Camera-type eye (tissue), 1 donor: ENCODE results near the gene CLCA1. TPM values are rescaled to one million over a fixed set of nuclear protein-coding genes. Genes with fewer than 3 reads are reported as not detected.

Experiments
- total RNA-seq: library from RNA; depleted of rRNA; stranded (reverse); fragments of >200 nt; gene quantifications from one replicate; pipeline ENCODE4 v1.2.3, GENCODE V29; 2014

CLCA1 gene
- total RNA-seq = not detected

GRCh38 chr1:86468501-86468977, at the start of gene CLCA1:
CLCA1 (plus strand) TSS chr1:86468927; CDS start chr1:86468972, 45 bp downstream.

GRCh38 chr1:86423873-86424272, 44.9 kb upstream of the CLCA1 start, which contains the start of gene CLCA2:
CLCA2 (plus strand) TSS chr1:86424171; CDS start chr1:86424248, 77 bp downstream.

GRCh38 chr1:86546787-86547221, 78.1 kb downstream of the CLCA1 start, which contains the start of gene CLCA4:
CLCA4 (plus strand) TSS chr1:86547078; CDS start chr1:86547120, 42 bp downstream.

Other genes starting within 250 kb of the CLCA1 start
- gene ODF2L, start 72.6 kb upstream of the CLCA1 start, total RNA-seq = 143 TPM
- 1.3 TPM for gene CLCA2, start 44.8 kb upstream of the CLCA1 start, total RNA-seq
- not detected for gene CLCA4, start 78.2 kb downstream of the CLCA1 start, total RNA-seq
- 97.4 TPM for gene SH3GLB1, start 235.6 kb downstream of the CLCA1 start, total RNA-seq